ENCODE data around the gene LCA5.

Gene LCA5

DNA sequence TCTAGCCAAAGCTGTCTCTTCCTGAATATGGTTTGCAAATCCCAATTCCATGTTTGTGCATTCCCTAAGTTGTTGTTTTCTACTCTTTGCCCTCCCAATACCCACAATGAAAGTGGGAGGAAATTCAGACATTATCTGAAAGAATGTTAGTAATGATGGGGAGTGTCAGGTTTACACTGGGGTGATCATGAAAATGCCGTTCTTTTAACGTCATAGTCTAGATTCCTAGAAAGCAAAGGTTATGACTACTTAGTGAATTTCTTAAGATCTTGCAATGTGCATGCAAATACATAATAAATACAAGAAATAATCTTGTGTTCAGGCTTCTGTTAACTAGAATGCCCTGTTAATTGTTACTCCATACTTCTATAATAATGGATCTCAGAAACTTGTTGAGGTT lies 101.0 kb downstream of the LCA5 start:
- H3K27me3 ChIP-seq (ENCODE audit: control insufficient read depth, insufficient read depth, low read length), result no peaks in the 10 kb centered on the region
- H3K4me3 ChIP-seq (ENCODE audit: low read depth, low read length), result no peak overlapping the region
- H3K4me1 ChIP-seq, result no peaks in the 10 kb centered on the region
- no peaks in the 10 kb centered on the region for H3K79me2 ChIP-seq
- H3K9ac ChIP-seq, result no peak overlapping the region
- no peak overlapping the region for H3K4me2 ChIP-seq (ENCODE audit: low read length)
- H3K9me3 ChIP-seq (ENCODE audit: control insufficient read depth, low read length), result no peaks in the 10 kb centered on the region
- H2AFZ ChIP-seq, result no peak overlapping the region
- no peaks in the 10 kb centered on the region for H3K36me3 ChIP-seq (ENCODE audit: control insufficient read depth, insufficient read depth, low read length)
- no peak overlapping the region for H3K27ac ChIP-seq
- TF ChIP-seq, protein P1, sequence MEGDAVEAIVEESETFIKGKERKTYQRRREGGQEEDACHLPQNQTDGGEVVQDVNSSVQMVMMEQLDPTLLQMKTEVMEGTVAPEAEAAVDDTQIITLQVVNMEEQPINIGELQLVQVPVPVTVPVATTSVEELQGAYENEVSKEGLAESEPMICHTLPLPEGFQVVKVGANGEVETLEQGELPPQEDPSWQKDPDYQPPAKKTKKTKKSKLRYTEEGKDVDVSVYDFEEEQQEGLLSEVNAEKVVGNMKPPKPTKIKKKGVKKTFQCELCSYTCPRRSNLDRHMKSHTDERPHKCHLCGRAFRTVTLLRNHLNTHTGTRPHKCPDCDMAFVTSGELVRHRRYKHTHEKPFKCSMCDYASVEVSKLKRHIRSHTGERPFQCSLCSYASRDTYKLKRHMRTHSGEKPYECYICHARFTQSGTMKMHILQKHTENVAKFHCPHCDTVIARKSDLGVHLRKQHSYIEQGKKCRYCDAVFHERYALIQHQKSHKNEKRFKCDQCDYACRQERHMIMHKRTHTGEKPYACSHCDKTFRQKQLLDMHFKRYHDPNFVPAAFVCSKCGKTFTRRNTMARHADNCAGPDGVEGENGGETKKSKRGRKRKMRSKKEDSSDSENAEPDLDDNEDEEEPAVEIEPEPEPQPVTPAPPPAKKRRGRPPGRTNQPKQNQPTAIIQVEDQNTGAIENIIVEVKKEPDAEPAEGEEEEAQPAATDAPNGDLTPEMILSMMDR (IDR thresholded peaks at IDR 0.05), result no peak

- H3K79me2 ChIP-seq, result no peaks in the 10 kb centered on the region
- no peaks in the 10 kb centered on the region for H3K36me3 ChIP-seq (ENCODE audit: control insufficient read depth, insufficient read depth, low read length)
- no peaks in the 10 kb centered on the region for H3K4me1 ChIP-seq
- H3K27ac ChIP-seq, result no peak overlapping the region
- TF ChIP-seq, protein P1 (IDR thresholded peaks at IDR 0.05), result no peak
- H3K9me3 ChIP-seq (ENCODE audit: control insufficient read depth, low read length), result no peaks in the 10 kb centered on the region
- H3K9ac ChIP-seq, result no peak overlapping the region
- H2AFZ ChIP-seq, result no peak overlapping the region
- no peaks in the 10 kb centered on the region for H3K27me3 ChIP-seq (ENCODE audit: control insufficient read depth, insufficient read depth, low read length)
- no peak overlapping the region for H3K4me3 ChIP-seq (ENCODE audit: low read depth, low read length)
- no peak overlapping the region for H3K4me2 ChIP-seq (ENCODE audit: low read length)
These were observed 101.5 kb downstream of the LCA5 start for GRCh38 chr6:79435746-79436145.
